A673 (cell line): ENCODE measurements around the gene CPED1. TPM values are rescaled to one million over a fixed set of nuclear protein-coding genes. Genes with fewer than 3 reads are reported as not detected.

Experiments
- BruUV-seq: library from RNA; stranded (reverse); fragments of 400-500 nt; replicated peaks from 2 replicates; lab custom pipeline; 2021; lab: Mats Ljungman, UMichigan
- CTCF ChIA-PET: fragments of 300-600 bp; sonication (Branson Sonifier 250); formaldehyde crosslinking; loops from one replicate; lab custom pipeline; 2022; ENCODE audit warnings: antibody characterized with exemption; lab: Charles Lee
- POLR2A ChIA-PET: fragments of 300-600 bp; sonication (Branson Sonifier 250); formaldehyde crosslinking; loops from one replicate; lab custom pipeline; 2022; ENCODE audit warnings: antibody characterized with exemption; ENCODE audit not compliant: low non-redundant PET; lab: Charles Lee
- DNase-seq: peaks from one replicate; pipeline ENCODE4 v3.0.0-alpha.2; 2015; ENCODE audit warnings: low spot score
- H3K27ac ChIP-seq: fragments of 200-600 bp; sonication (generic); 2 replicates; pipeline ENCODE4 v1.5.1; 2016; ENCODE audit warnings: mixed run types, low read depth, mild to moderate bottlenecking, mixed read lengths, antibody characterized with exemption, low read length; ENCODE audit not compliant: poor library complexity, severe bottlenecking
- H3K27me3 ChIP-seq: fragments of 200-600 bp; sonication (generic); replicated peaks from 2 replicates; pipeline ENCODE4 v1.6.1; 2017; ENCODE audit warnings: mixed run types, low read depth, mild to moderate bottlenecking, mixed read lengths, antibody characterized with exemption, low read length; ENCODE audit not compliant: insufficient read depth, poor library complexity
- H3K36me3 ChIP-seq: fragments of 200-600 bp; sonication (generic); 2 replicates; pipeline ENCODE4 v1.6.1; 2016; ENCODE audit warnings: mixed run types, mild to moderate bottlenecking, mixed read lengths, antibody characterized with exemption, low read length; ENCODE audit not compliant: insufficient read depth, poor library complexity, severe bottlenecking
- H3K4me1 ChIP-seq: fragments of 200-600 bp; sonication (generic); 2 replicates; pipeline ENCODE4 v1.6.1; 2017; ENCODE audit warnings: mixed run types, mild to moderate bottlenecking, mixed read lengths, antibody characterized with exemption, low read length; ENCODE audit not compliant: insufficient read depth, poor library complexity, severe bottlenecking
- H3K4me3 ChIP-seq: fragments of 200-600 bp; sonication (generic); 2 replicates; pipeline ENCODE4 v1.5.1; 2016; ENCODE audit warnings: low read depth, mixed run types, mild to moderate bottlenecking, mixed read lengths, low read length; ENCODE audit not compliant: poor library complexity, severe bottlenecking
- H3K9me3 ChIP-seq: fragments of 200-600 bp; sonication (generic); 2 replicates; pipeline ENCODE4 v1.6.1; 2016; ENCODE audit warnings: mixed run types, low read depth, mild to moderate bottlenecking, mixed read lengths, antibody characterized with exemption, low read length; ENCODE audit not compliant: poor library complexity, severe bottlenecking
- CTCF ChIP-seq: fragments of 300-800, 200-600 bp; sonication (generic); conservative IDR thresholded peaks from 2 replicates; pipeline ENCODE4 v1.5.1; 2017; ENCODE audit warnings: low read depth, mild to moderate bottlenecking, antibody characterized with exemption, low read length, moderate library complexity, mixed read lengths
- EZH2 ChIP-seq: fragments of 200-600 bp; sonication (generic); IDR thresholded peaks from 2 replicates; pipeline ENCODE4 v1.6.1; 2017; ENCODE audit warnings: borderline replicate concordance, low read depth, mild to moderate bottlenecking, mixed read lengths, antibody characterized with exemption, low read length; ENCODE audit not compliant: poor library complexity, severe bottlenecking
- intact Hi-C: fragments of 100-400 bp; cut with micrococcal nuclease; formaldehyde crosslinking; loops from one replicate; pipeline ENCODE4 v1.10.0; 2022; ENCODE audit not compliant: unreplicated experiment
- total RNA-seq: library from RNA; stranded (reverse); gene quantifications from 2 replicates; pipeline ENCODE4 v1.2.3, GENCODE V29; 2021

Gene CPED1
- total RNA-seq, 1 experiment from 2014 or later: 0.15 TPM

GRCh38 chr7:121262969-121263368, 274.5 kb downstream of the CPED1 start:
- Histone ChIP-seq H3K27ac (no peak overlapping the region), H3K9me3 (no peaks in the 10 kb centered on the region), H3K27me3 (no peaks in the 10 kb centered on the region), H3K36me3 (no peaks in the 10 kb centered on the region), H3K4me3 (no peak overlapping the region), H3K4me1 (no peaks in the 10 kb centered on the region)
- BruUV-seq: no TSS peak
- ChIA-PET POLR2A (no interaction called here), CTCF (no interaction called here)
- DNase-seq: no peak
- TF ChIP-seq EZH2 (no peak), CTCF (no peak)
- intact Hi-C loops: no loop called here

GRCh38 chr7:121266307-121266894, 277.9 kb downstream of the CPED1 start:
- POLR2A ChIA-PET: no interaction called here
- H3K4me1 ChIP-seq: no peaks in the 10 kb centered on the region
- H3K4me3 ChIP-seq: no peak overlapping the region
- H3K9me3 ChIP-seq: no peaks in the 10 kb centered on the region
- no peaks in the 10 kb centered on the region for H3K27me3 ChIP-seq
- CTCF ChIA-PET: no interaction called here
- TF ChIP-seq EZH2: no peak
- no peak for TF ChIP-seq CTCF
- no TSS peak for BruUV-seq
- no peak overlapping the region for H3K27ac ChIP-seq
- H3K36me3 ChIP-seq: no peaks in the 10 kb centered on the region
- no peak for DNase-seq
- intact Hi-C loops: no loop called here

- Histone ChIP-seq H3K36me3 (no peaks in the 10 kb centered on the region), H3K27ac (no peak overlapping the region), H3K9me3 (no peaks in the 10 kb centered on the region), H3K4me3 (no peak overlapping the region), H3K27me3 (no peaks in the 10 kb centered on the region), H3K4me1 (no peaks in the 10 kb centered on the region)
- BruUV-seq: no TSS peak
- POLR2A ChIA-PET: no interaction called here
- no peak for DNase-seq
- intact Hi-C loops: no loop called here
- TF ChIP-seq EZH2 (no peak), CTCF (no peak)
- CTCF ChIA-PET: no interaction called here
Observed at GRCh38 chr7:121267612-121268011, 279.1 kb downstream of the CPED1 start.
